Ramos (cell line): ENCODE results near the gene RPL13A.

Source experiments
- in situ Hi-C: fragments of 300-500 bp; cut with MboI; formaldehyde crosslinking; loops from one replicate; pipeline ENCODE4 v1.14.3; 2022; ENCODE audit warnings: low sequenced_read_pairs; ENCODE audit not compliant: unreplicated experiment

Gene RPL13A

DNA sequence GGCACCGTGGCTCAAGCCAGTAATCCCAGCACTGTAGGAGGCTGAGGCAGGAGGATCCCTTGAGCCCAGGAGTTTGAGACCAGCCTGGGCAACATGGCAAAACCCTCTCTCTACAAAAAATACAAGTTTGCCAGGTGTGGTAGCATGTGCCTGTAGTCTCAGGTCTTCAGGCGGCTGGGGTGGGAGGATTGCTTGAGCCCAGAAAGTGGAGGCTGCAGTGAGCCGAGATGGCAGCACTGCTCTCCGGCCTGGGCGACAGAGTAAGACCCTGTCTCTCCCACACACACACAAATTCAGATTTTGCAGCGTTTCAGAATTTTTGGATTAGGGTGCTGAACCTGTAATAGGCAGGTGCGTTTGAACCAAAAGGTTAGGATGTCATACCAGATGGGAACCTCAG is 11.1 kb downstream of the RPL13A start:
- in situ Hi-C loops: no loop called here

DNA sequence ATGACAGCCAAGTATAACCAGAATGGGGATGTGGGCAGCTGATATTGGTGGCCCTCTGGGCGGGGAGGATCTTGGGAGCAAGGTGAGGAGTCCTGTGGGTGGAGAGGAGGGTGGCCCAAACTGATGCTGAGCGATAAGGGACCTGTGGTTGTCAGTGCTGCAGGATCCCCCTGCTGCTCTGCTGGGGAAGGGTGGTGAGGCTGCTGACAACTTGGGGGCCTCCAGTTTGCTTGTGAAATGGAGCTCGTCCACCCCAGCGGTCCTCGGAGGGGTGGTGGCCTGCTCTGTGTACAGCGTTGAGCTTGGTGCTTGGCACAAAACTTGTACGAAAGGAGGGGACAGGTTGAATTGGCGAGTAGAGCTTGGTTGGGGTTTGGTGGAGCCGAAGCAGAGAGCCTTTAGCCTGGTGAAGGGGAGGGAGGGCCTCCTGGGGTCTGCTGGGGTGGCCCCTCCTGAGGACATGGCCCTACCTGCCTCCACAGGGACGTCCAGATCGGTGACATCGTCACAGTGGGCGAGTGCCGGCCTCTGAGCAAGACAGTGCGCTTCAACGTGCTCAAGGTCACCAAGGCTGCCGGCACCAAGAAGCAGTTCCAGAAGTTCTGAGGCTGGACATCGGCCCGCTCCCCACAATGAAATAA is 11.7 kb downstream of the RPL13A start:
- in situ Hi-C loops: no loop called here

DNA sequence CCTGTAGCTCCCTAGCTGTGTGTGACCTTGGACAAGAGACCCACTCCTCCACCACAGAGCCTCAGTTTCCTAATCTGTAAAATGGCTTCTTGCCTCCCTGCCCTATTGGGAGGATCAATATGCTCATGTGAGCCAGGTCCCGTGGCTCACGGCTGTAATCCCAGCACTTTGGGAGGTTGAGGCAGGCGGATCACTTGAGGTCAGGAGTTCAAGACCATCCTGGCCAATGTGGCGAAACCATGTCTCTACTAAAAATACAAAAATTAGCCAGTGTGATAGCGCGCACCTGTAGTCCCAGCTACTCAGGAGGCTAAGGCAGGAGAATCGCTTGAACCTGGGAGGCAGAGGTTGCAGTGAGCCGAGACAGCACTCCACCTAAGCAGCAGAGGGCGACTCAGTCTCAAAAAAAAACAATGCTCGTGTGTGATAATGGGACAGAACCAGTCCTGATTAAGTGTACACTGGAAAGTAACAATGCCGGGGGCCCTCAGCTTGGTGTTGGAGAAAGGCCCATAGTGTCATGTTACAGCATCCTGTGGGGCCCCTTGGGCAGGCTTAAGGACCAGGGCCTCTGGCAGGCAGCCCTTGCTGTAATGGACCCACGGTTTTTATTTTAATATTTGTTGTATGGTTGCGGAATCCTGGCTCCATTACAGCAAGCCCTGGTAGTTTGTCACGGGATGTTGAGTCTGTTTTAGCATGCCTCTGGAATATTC is 15.6 kb downstream of the RPL13A start:
- in situ Hi-C loops: no loop called here

DNA sequence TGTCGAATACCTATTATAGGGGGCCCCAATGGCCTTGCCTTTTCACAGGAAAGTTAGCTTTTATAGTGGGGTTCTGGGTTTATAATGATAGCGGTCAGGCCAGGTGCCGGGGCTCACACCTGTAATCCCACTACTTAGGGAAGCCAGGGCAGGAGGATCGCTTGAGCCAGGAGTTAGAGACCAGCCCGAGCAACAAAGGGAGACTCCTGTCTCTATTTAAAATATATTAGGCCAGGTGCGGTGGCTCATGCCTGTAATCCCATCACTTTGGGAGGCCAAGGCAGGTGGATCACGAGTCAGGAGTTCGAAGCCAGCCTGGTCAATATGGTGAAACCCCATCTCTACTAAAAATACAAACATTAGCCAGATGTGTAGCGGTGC is 16.2 kb downstream of the RPL13A start:
- in situ Hi-C loops: no loop called here

DNA sequence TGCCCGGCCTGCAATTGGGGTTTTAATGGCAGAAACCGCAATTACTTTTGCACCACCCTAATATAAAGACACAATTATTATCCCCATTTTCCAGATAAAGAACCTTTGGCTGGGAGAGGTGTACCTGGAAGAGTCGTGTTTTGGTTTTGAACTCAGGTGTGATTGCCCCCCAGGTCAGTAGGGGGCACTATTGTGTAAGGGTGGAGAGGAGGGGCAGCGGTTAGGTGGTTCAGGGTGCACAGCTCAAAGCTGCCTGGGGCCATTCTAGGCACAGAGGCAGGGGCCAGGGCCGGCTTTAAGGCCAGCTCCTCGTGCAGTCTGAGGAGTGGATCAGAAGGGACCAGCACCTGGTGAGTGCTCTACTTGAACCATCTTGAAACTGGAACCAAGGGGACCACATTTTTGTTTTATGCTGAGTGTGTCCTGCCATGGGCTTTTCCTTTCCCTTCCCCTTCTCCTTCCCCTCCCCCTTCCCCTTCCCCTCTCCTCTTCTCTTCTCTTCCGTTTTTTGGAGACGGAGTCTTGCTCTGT is 19.2 kb downstream of the RPL13A start:
- in situ Hi-C loops: loop anchor here (5.0 kb wide), 1 partner anchor 36 kb away; no protein-coding TSS in a partner anchor

DNA sequence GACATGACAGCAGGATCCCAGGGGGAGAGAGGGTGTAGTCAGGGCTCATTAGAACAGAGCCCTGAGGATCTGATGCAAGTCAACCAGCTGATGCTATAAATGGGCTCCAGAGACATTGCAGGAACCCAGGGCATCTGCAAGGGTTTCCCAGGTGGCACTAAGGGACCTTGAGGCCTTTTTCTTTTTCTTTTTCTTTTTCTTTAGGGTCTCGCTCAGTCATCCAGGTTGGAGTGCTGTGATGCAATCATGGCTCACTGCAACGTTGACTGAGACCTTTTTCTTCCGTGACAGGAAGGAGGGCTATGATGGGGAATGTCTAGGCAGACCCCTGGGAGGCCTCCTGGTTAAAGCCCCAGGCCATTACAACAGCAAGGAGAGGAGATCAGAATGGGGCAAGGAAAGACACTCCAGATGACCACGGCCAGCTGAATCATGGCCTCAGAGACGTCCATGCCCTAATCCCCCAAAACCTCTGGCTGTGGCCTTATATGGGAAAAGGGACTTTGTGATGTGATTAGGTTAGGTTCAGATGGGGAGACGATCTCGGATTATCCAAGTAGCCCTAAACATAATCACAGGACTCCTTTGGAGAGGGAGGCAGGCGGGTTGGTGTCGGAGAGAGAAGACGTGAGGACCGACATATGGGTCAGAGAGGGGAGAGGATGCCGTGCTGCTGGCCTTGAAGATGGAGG is 20.5 kb downstream of the RPL13A start:
- in situ Hi-C loops: loop anchor here (5.0 kb wide), 1 partner anchor 34 kb away; no protein-coding TSS in a partner anchor

DNA sequence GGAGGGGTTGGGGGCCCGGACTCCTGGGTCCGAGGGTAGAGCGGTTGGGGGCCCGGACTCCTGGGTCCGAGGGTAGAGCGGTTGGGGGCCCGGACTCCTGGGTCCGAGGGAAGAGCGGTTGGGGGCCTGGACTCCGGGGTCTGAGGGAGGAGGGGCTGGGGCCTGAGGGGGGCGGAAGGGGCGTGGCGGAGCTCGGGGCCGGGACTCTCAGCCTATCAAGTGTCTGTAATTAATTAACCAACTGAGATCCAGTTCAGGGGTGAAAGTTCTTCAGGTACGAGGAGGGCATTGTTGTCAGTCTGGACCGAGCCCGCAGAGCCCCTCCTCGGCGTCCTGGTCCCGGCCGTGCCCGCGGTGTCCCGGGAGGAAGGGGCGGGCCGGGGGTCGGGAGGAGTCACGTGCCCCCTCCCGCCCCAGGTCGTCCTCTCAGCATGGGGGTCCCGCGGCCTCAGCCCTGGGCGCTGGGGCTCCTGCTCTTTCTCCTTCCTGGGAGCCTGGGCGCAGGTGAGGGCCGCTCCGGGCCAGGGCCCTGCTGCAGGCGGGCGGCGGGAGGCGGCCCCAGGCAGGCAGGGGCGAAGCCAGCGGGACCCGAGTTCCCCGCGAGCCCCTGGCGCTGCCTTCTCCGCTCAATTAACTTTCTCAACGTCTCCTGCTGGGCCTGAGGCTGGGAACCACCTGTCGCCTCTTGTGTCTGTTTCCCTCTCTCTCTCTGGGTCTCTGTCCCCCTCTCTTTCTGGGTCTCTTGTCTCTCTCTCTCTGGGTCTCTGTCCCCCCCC is 25.8 kb downstream of the RPL13A start:
- in situ Hi-C loops: no loop called here

DNA sequence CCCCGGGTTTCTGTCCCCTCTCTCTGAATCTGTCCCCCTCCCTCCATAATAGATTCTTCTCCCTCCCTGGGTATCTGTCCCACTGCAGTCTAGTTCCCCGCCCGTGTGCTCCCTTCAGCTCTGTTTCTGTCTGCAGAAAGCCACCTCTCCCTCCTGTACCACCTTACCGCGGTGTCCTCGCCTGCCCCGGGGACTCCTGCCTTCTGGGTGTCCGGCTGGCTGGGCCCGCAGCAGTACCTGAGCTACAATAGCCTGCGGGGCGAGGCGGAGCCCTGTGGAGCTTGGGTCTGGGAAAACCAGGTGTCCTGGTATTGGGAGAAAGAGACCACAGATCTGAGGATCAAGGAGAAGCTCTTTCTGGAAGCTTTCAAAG is 26.3 kb downstream of the RPL13A start:
- in situ Hi-C loops: no loop called here

DNA sequence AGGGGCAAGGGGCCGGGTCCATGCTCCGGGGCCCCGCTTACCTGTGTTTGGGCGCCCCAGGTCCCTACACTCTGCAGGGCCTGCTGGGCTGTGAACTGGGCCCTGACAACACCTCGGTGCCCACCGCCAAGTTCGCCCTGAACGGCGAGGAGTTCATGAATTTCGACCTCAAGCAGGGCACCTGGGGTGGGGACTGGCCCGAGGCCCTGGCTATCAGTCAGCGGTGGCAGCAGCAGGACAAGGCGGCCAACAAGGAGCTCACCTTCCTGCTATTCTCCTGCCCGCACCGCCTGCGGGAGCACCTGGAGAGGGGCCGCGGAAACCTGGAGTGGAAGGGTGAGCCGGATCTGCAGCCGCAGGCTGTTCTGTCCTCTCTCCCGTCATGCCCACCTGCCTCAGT is 26.7 kb downstream of the RPL13A start:
- in situ Hi-C loops: no loop called here

DNA sequence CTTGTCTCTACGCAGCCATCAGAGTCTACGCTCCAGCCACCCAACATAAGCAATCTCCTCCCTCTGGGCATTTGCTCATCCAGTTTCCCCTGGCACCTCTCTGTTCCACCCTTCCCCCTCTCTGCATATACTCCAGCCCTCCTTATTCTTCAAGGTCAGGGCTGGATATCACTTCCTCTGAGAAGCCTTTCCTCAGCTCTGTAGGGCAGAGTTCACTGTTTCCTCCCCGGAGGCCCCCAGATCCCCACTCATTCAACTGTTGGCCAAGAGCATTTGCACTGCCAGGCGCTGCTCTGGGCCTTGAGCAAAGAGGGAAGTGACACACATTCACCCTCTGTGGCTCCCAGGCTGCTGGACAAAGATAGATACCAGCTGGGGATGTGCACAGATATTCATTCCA is 28.4 kb downstream of the RPL13A start:
- in situ Hi-C loops: no loop called here

DNA sequence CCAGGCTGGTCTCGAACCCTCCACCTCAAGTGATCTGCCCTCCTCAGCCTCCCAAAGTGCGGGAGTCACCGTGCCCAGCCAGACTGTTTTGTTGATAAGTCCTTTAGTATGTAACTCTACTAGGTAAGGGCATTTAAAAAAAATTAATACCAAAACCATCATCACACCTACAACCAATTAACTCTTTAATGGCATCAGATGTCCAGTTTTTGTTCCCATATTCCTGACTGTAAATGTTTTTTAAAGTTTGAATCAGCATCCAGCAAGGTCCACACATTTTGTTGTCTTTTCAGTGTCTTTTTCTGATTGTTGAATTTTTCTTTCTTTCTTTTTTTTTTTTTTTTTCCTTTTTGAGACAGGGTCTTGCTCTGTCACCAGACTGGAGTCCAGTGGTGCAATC is 30.6 kb downstream of the RPL13A start:
- in situ Hi-C loops: no loop called here

DNA sequence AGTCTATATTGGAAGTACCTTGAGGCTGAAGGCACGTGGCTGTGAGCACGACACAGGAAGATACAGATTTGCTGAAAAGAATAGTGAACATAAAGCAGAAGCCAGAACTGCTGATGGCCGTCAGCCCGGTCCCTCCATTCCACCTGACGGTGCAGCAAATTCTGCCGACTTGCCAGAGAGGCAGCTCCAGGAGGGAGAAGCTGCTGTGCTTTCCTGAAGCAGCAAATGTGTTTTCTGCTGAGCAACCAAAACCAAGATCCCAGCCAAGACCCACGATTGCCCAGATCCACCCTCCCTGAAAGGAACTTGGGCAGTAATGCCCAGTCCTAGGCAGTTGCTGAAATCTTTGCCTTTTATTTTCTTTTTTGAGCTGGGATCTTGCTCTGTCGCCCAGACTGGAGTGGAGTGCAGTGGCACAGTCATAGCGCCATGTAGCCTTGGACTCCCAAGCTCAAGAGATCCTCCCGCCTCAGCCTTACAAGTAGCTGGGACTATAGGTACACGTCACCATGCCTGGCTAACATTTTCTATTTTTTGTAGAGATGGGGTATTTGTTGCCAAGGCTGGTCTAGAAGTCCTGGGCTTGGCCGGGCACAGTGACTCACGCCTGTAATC is 33.4 kb downstream of the RPL13A start:
- in situ Hi-C loops: no loop called here

DNA sequence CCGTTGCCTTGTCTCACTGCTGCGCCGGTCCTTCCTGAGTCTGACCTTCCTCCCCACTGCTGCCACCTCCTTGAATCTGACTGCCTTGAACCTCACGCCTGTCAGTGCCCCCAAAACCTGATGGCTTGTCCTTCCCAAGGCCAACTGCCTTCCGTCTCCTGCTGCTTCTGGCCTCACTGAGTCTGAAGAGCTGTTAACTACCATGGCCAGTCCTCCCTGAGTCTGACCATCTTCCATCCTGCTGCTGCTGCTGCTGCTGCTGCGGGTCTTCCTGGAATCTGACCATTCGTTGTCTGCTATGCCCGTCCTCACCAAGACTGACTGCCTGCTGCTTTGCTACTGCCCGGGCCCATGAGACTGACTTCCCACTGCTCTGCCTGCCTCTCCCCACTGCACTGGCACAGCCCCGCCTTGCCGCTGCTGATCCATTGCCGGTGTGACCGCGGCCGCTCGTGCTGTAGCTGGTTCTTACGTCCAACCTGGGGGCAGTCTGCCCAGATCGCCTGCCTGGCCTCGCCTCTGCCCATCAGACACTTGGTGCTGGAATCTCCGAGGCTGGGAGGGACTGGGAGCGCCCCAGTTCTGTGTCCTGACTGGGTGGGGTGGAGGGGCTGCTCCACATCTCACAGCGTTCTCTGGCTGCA is 37.5 kb downstream of the RPL13A start:
- in situ Hi-C loops: no loop called here

DNA sequence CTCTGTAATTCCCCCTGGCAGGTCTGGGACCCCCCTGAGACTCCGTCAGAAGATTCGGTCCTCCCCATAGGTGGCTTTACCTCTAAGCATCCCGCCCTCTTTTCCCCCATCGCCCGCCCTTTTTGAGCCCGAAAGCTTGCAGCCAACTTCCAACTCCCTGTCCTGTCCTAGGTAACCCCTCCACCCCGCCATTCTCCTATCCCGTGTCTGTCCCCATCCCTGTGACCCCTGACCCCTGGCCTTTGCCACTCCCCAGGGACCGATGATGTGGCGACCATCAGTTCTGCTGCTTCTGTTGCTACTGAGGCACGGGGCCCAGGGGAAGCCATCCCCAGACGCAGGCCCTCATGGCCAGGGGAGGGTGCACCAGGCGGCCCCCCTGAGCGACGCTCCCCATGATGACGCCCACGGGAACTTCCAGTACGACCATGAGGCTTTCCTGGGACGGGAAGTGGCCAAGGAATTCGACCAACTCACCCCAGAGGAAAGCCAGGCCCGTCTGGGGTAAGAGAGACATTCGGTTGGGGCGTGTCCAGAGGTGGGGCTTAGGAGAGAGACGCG is 40.9 kb downstream of the RPL13A start:
- in situ Hi-C loops: no loop called here

DNA sequence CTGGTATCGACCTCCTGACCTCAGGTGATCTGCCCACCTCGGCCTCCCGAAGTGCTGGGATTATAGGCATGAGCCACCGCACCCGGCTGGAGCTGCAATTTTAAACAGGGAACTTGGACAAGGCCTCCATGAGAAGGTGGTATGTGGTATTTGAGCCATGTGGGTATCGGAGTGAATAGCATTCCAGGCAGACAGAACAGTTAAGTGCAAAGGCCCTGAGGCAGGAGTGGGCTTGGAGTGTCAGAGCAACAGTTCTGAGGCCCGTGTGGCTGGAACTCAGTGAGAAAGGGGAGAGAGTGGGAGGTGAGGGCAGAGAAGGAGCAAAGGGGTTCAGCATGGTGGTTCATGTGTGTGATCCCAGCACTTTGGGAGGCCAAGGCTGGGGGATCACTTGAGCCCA is 43.3 kb downstream of the RPL13A start:
- in situ Hi-C loops: no loop called here

DNA sequence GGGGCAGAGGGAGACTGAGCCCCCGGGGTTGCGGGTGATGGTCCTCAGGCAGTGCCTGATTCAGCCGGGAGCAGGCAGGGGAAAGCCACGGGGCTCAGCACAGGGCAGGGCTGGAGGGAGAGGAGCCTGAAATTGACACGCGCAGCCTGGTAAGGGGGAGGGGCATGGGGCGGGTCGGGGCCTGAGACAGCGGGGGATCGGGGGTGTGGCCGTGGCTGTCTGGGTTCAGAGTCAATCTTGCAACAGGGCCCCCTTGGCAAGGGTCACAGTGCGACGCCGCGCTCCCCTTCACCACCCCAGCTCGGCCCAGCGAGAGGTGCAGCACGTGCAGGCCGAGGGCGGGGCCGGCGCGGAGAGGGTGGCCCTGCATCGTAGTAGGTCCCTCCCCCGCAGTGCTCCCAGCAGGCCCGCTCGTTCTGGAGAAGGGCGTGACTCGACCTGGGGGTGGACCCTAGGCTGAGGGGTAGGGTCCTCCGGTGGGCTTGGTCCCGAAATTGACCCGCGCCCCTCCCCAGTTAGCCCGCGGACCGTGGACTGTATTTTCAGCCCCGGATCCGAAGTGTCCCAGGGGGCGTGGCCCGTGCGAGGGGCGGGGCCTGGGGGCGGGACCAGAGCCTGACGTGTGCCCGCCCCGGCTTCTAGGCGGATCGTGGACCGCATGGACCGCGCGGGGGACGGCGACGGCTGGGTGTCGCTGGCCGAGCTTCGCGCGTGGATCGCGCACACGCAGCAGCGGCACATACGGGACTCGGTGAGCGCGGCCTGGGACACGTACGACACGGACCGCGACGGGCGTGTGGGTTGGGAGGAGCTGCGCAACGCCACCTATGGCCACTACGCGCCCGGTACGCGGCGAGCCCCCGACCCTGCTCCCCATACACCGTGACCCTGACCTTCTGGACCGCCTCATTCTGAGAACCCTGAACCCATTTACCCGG is 46.4 kb downstream of the RPL13A start:
- in situ Hi-C loops: no loop called here

DNA sequence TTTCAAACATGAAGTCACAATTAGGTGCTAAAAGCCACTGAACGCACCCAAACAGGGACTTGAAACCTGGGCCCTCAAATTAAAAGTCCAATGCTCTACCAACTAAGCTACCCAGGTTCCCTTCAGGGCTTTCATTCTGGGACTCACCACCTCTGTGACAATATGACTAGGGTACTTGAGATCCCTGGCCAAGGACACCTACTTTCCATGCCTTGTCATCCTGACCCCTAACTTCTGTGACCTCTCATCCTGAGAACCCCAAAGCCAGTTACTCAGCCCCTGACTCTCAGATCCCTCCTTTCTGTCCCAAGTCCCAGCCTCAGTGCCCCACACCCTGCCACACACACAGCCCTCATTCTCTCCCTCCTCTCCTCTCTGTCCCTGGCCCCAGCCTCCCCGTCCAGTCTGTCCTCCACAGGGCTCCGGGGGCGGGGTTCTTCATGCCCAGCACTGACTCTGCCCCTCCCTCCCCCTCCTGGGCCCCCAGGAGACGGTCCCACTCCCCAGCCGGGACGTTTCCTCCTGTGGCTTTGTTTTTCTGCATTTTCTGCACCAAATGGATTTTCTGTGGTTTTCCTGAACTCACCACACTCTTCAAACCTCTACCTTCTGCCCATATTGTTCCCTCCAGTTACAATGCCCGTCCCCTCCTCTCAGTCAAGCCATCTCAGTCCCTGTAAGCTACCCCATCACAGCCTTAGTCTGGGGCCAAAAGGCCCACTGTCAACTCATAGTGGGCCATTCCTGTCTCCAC is 47.4 kb downstream of the RPL13A start:
- in situ Hi-C loops: no loop called here
